GM23248 (cell line): ENCODE measurements around the gene FABP1.

Experiments used
- EZH2 ChIP-seq: fragments of 200-600 bp; sonication (generic); IDR thresholded peaks from 2 replicates; pipeline ENCODE4 v1.6.1; 2018; ENCODE audit warnings: antibody characterized with exemption, mild to moderate bottlenecking; ENCODE audit not compliant: insufficient read depth, poor library complexity, severe bottlenecking
- EZH2phosphoT487 ChIP-seq: fragments of 200-600 bp; sonication (generic); IDR thresholded peaks from 2 replicates; pipeline ENCODE4 v1.6.1; 2018; ENCODE audit warnings: antibody characterized with exemption, moderate library complexity, mild to moderate bottlenecking, low read depth; ENCODE audit not compliant: insufficient read depth

DNA sequence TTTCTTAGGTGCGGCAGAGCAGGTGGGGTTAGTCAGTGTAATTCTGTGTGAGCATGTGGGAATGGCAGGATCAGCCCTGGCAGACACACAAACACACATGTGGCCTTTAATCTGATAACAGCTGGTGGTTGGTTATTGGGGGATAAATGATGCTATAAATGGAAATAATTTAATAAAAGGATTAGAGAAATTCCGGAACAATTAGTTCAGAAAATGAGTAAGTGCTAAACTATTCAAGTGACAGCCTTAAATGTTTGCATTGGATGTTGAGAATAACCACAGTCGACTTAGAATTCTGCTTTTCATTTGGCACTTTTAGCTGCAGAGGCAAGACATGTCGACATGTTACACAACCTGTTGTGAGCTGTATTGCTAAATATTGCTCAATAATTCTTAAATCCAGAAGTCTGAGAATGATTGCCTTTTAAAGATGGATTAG lies 53.0 kb downstream of the FABP1 start:
- TF ChIP-seq EZH2phosphoT487 = no peak
- TF ChIP-seq EZH2 = no peak
